GM18909 (cell line): ENCODE data around the gene COBL.

Source experiments
- ATAC-seq: cut with Tn5 transposase; IDR thresholded peaks from one replicate; pipeline ENCODE4 v1.9.1; 2021; ENCODE audit warnings: mild to moderate bottlenecking; ENCODE audit not compliant: unreplicated experiment, poor library complexity

Gene COBL

GRCh38 chr7:51256916-51257315 is 59.7 kb downstream of the COBL start:
- ATAC-seq: no peak

- no peak for ATAC-seq
These were observed 60.3 kb downstream of the COBL start for GRCh38 chr7:51256209-51256781.

- no peak for ATAC-seq
These were observed 60.9 kb downstream of the COBL start for GRCh38 chr7:51255536-51256208.

- no peak for ATAC-seq
These were observed 61.6 kb downstream of the COBL start for GRCh38 chr7:51255036-51255435.

GRCh38 chr7:51253157-51253556 is 63.5 kb downstream of the COBL start:
- ATAC-seq: no peak

- ATAC-seq: no peak
These were observed 65.3 kb downstream of the COBL start for GRCh38 chr7:51251290-51251689.

GRCh38 chr7:51250512-51250911 is 66.1 kb downstream of the COBL start:
- no peak for ATAC-seq

- no peak for ATAC-seq
These were observed 66.6 kb downstream of the COBL start for GRCh38 chr7:51249991-51250390.

- no peak for ATAC-seq
These were observed 67.2 kb downstream of the COBL start for GRCh38 chr7:51249187-51249945.

GRCh38 chr7:51246258-51247245 is 70.1 kb downstream of the COBL start:
- no peak for ATAC-seq

GRCh38 chr7:51244885-51245284 is 71.7 kb downstream of the COBL start:
- ATAC-seq: no peak

- ATAC-seq: no peak
These were observed 72.6 kb downstream of the COBL start for GRCh38 chr7:51244053-51244452.

- ATAC-seq: no peak
These were observed 73.0 kb downstream of the COBL start for GRCh38 chr7:51243631-51244030.

- ATAC-seq: no peak
These were observed 73.6 kb downstream of the COBL start for GRCh38 chr7:51242881-51243518.

GRCh38 chr7:51242007-51242691 is 74.5 kb downstream of the COBL start:
- no peak for ATAC-seq

- ATAC-seq: no peak
These were observed 75.7 kb downstream of the COBL start for GRCh38 chr7:51240868-51241267.

- no peak for ATAC-seq
These were observed 76.9 kb downstream of the COBL start for GRCh38 chr7:51239691-51240090.

- ATAC-seq: no peak
These were observed 77.6 kb downstream of the COBL start for GRCh38 chr7:51238981-51239495.

- no peak for ATAC-seq
These were observed 79.0 kb downstream of the COBL start for GRCh38 chr7:51237446-51238133.
